Caco-2 (cell line): ENCODE data around the gene CRHR1. TPM values are rescaled to one million over a fixed set of nuclear protein-coding genes. Genes with fewer than 3 reads are reported as not detected.

ENCODE experiments used
- BruUV-seq: library from RNA; stranded (reverse); fragments of 400-500 nt; replicated peaks from 2 replicates; lab custom pipeline; 2021; lab: Mats Ljungman, UMichigan
- CTCF ChIA-PET: fragments of 300-600 bp; sonication (Branson Sonifier 250); formaldehyde crosslinking; loops from one replicate; lab custom pipeline; 2022; ENCODE audit warnings: antibody characterized with exemption; lab: Charles Lee
- POLR2A ChIA-PET: fragments of 300-600 bp; sonication (Branson Sonifier 250); formaldehyde crosslinking; loops from one replicate; lab custom pipeline; 2022; ENCODE audit warnings: antibody characterized with exemption; lab: Charles Lee
- DNase-seq, 2 experiments: peaks; one replicate each; pipeline versions ENCODE4 v3.0.0 to v3.0.0-alpha.2; 2020 to 2022
- H3K27me3 ChIP-seq: replicated peaks from 2 replicates; pipeline ENCODE4 v1.6.0; 2011; ENCODE audit warnings: low read length; ENCODE audit not compliant: control insufficient read depth, insufficient read depth
- H3K36me3 ChIP-seq: 2 replicates; pipeline ENCODE4 v1.5.1; 2011; ENCODE audit warnings: low read length; ENCODE audit not compliant: control insufficient read depth, insufficient read depth
- H3K4me1 ChIP-seq: fragments of 250-450 bp; sonication (Bioruptor Pico); 2 replicates; pipeline ENCODE4 v1.5.1; 2020; ENCODE audit warnings: mild to moderate bottlenecking
- H3K4me3 ChIP-seq: 2 replicates; pipeline ENCODE4 v1.5.1; 2011; ENCODE audit warnings: low read depth, mild to moderate bottlenecking, control low read depth, low read length
- H3K9me3 ChIP-seq: fragments of 250-450 bp; sonication (Bioruptor Pico); 2 replicates; pipeline ENCODE4 v1.5.1; 2020; ENCODE audit warnings: mild to moderate bottlenecking, moderate library complexity
- H3K27ac Mint-ChIP-seq: one replicate; pipeline ENCODE4 v1.8.0; 2022; ENCODE audit warnings: mixed read lengths; ENCODE audit not compliant: unreplicated experiment
- H3K27me3 Mint-ChIP-seq: one replicate; pipeline ENCODE4 v1.8.0; 2022; ENCODE audit warnings: mixed read lengths; ENCODE audit not compliant: insufficient read depth, unreplicated experiment
- H3K36me3 Mint-ChIP-seq: one replicate; pipeline ENCODE4 v1.8.0; 2022; ENCODE audit warnings: mild to moderate bottlenecking, mixed read lengths; ENCODE audit not compliant: insufficient read depth, unreplicated experiment
- H3K4me1 Mint-ChIP-seq: one replicate; pipeline ENCODE4 v1.8.0; 2022; ENCODE audit warnings: low read depth, mixed read lengths; ENCODE audit not compliant: unreplicated experiment
- H3K4me3 Mint-ChIP-seq: one replicate; pipeline ENCODE4 v1.8.0; 2022; ENCODE audit warnings: mild to moderate bottlenecking, moderate library complexity, mixed read lengths; ENCODE audit not compliant: unreplicated experiment
- H3K9me3 Mint-ChIP-seq: one replicate; pipeline ENCODE4 v1.8.0; 2022; ENCODE audit warnings: mixed read lengths; ENCODE audit not compliant: unreplicated experiment
- intact Hi-C: fragments of 100-400 bp; cut with micrococcal nuclease; formaldehyde crosslinking; loops from one replicate; pipeline ENCODE4 v1.10.0; 2022; ENCODE audit not compliant: unreplicated experiment
- total RNA-seq: library from RNA; stranded (reverse); gene quantifications from 2 replicates; pipeline ENCODE4 v1.2.3, GENCODE V29; 2022
- TF ChIP-seq, protein P1 (sequence below), 2 experiments: fragments of 200-600 bp in 1 of 2; IDR thresholded peaks; 1 replicate in 1 of 2; 2 replicates in 1 of 2; pipeline versions ENCODE4 v1.5.1 to v1.8.0; 2011 to 2022; ENCODE audit warnings: antibody characterized with exemption in 1 of 2, control low read depth in 1 of 2, inconsistent platforms in 1 of 2, low read depth in 1 of 2, low read length in 1 of 2, mild to moderate bottlenecking in 1 of 2, moderate library complexity in 1 of 2; ENCODE audit not compliant: insufficient read depth in 1 of 2, severe bottlenecking in 1 of 2, unreplicated experiment in 1 of 2

The CRHR1 gene
- total RNA-seq, 1 experiment from 2014 or later, result not detected

DNA sequence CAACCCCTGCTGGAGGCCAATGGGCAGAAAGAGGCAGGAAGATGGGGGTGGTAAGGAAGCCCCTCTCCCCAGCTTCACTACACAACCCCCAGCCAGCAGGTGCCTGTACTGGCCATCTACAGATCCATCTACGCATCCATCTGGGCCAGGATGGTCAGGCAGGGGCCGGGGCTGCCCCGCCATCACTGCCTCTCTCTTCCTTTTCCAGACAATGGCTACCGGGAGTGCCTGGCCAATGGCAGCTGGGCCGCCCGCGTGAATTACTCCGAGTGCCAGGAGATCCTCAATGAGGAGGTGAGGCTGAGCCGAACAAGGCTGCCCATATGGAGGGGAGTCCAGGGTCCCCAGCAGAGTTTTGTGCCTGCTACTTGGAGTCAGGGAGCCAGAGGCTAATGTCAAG lies 37.0 kb downstream of the CRHR1 start:
- BruUV-seq, result no TSS peak
- TF ChIP-seq, protein P1, sequence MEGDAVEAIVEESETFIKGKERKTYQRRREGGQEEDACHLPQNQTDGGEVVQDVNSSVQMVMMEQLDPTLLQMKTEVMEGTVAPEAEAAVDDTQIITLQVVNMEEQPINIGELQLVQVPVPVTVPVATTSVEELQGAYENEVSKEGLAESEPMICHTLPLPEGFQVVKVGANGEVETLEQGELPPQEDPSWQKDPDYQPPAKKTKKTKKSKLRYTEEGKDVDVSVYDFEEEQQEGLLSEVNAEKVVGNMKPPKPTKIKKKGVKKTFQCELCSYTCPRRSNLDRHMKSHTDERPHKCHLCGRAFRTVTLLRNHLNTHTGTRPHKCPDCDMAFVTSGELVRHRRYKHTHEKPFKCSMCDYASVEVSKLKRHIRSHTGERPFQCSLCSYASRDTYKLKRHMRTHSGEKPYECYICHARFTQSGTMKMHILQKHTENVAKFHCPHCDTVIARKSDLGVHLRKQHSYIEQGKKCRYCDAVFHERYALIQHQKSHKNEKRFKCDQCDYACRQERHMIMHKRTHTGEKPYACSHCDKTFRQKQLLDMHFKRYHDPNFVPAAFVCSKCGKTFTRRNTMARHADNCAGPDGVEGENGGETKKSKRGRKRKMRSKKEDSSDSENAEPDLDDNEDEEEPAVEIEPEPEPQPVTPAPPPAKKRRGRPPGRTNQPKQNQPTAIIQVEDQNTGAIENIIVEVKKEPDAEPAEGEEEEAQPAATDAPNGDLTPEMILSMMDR (IDR thresholded peaks at IDR 0.05; ENCODE audit: insufficient read depth in 1 of 2, low read depth in 1 of 2, low read length in 1 of 2, severe bottlenecking in 1 of 2, unreplicated experiment in 1 of 2), result no peak
- ChIA-PET CTCF (no interaction called here), POLR2A (no interaction called here)
- Histone ChIP-seq H3K36me3 (no peaks in the 10 kb centered on the region), H3K9me3 (no peaks in the 10 kb centered on the region), H3K27me3 (no peaks in the 10 kb centered on the region), H3K4me3 (no peak overlapping the region), H3K4me1 (no peaks in the 10 kb centered on the region)
- peaks cover 6% of the 10 kb centered on the region for H3K27me3 Mint-ChIP-seq
- H3K4me1 Mint-ChIP-seq, result no peaks in the 10 kb centered on the region
- DNase-seq, result no peak
- intact Hi-C loops, result no loop called here
- no peaks in the 10 kb centered on the region for H3K9me3 Mint-ChIP-seq
- no peak overlapping the region for H3K27ac Mint-ChIP-seq
- H3K4me3 Mint-ChIP-seq, result no peak overlapping the region
- H3K36me3 Mint-ChIP-seq, result no peaks in the 10 kb centered on the region

DNA sequence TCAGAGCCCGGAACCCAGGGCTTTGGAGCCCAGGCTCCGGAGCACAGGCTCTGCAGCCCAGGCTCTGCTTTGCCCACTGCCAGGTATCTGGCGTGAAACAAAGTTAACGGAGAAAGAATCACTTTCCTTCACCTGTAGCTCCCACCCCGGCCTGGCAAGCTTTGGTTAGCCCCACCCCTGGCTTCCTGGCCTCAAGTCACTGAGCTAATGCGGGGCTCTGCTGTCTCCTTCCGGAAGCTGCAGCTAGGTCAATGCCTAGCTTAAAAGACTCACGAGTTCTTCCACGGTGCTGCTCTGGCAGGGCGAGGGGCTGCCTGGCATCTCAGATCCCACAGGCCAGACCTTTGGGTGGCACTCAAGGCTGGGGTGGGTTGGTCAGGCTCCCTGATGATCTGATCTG lies 39.5 kb downstream of the CRHR1 start:
- TF ChIP-seq, protein P1 (IDR thresholded peaks at IDR 0.05; ENCODE audit: insufficient read depth in 1 of 2, low read depth in 1 of 2, low read length in 1 of 2, severe bottlenecking in 1 of 2, unreplicated experiment in 1 of 2), result no peak
- peaks cover 6% of the 10 kb centered on the region for H3K27me3 Mint-ChIP-seq
- H3K9me3 ChIP-seq, result no peaks in the 10 kb centered on the region
- no peaks in the 10 kb centered on the region for H3K36me3 Mint-ChIP-seq
- H3K9me3 Mint-ChIP-seq, result no peaks in the 10 kb centered on the region
- no peak overlapping the region for H3K27ac Mint-ChIP-seq
- intact Hi-C loops, result no loop called here
- CTCF ChIA-PET, result interaction anchor here (0.6 kb wide), 1 partner anchor 75 kb away, joined by 4 read pairs; no protein-coding TSS in a partner anchor
- no peak for DNase-seq
- H3K4me1 Mint-ChIP-seq, result peaks cover 6% of the 10 kb centered on the region
- no TSS peak for BruUV-seq
- no peaks in the 10 kb centered on the region for H3K36me3 ChIP-seq
- H3K4me1 ChIP-seq, result no peaks in the 10 kb centered on the region
- no peak overlapping the region for H3K4me3 ChIP-seq
- POLR2A ChIA-PET, result no interaction called here
- H3K27me3 ChIP-seq, result no peaks in the 10 kb centered on the region; the same call in 1 of the 2 replicates
- no peak overlapping the region for H3K4me3 Mint-ChIP-seq

DNA sequence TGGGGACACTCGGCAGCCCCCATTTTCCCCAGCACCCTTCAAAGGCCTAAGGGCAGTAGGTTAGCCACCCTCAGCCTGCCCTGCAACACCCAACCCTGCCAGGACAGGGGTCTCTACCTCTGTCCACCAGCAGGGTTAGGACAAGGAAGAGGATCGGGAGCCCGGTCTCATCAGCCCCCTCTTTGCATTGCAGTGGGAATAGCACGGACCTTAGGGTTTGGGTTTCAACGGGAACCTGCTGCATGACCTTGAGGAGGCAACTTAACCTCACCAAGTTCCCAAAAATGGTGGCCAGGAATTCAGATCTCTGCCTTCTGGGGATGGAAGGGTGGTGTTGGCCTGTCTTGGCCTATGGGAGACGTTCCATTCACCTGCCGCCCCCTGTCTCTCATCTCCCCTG lies 40.4 kb downstream of the CRHR1 start:
- CTCF ChIA-PET, result no interaction called here
- no peak overlapping the region for H3K4me3 Mint-ChIP-seq
- no peaks in the 10 kb centered on the region; the same call in 1 of the 2 replicates for H3K27me3 ChIP-seq
- intact Hi-C loops, result no loop called here
- DNase-seq, result no peak
- H3K4me1 Mint-ChIP-seq, result peaks cover 10% of the 10 kb centered on the region
- no peak overlapping the region for H3K27ac Mint-ChIP-seq
- H3K9me3 Mint-ChIP-seq, result no peaks in the 10 kb centered on the region
- H3K36me3 Mint-ChIP-seq, result no peaks in the 10 kb centered on the region
- H3K9me3 ChIP-seq, result no peaks in the 10 kb centered on the region
- POLR2A ChIA-PET, result no interaction called here
- H3K36me3 ChIP-seq, result no peaks in the 10 kb centered on the region
- TF ChIP-seq, protein P1 (IDR thresholded peaks at IDR 0.05; ENCODE audit: insufficient read depth in 1 of 2, low read depth in 1 of 2, low read length in 1 of 2, severe bottlenecking in 1 of 2, unreplicated experiment in 1 of 2), result no peak
- no peak overlapping the region for H3K4me3 ChIP-seq
- no TSS peak for BruUV-seq
- peaks cover 10% of the 10 kb centered on the region for H3K27me3 Mint-ChIP-seq
- H3K4me1 ChIP-seq, result no peaks in the 10 kb centered on the region
